Activated CD4-positive, alpha-beta T cell treated with anti-CD3 and anti-CD28 coated beads, Interleukin-2, amount 50 U/mL, for 24 hours (primary cell): ENCODE results near the gene DDX21.
A peak's percentile ranks its signal among the peaks of the same experiment; 100 is the strongest.
"Not testable (repeated sequence)": the region's sequence is repeated elsewhere in the genome, so short reads cannot be mapped to it uniquely, and the experiment has no call there.

ENCODE experiments used
- DNase-seq, 2 donors: peaks; one replicate each; pipeline ENCODE4 v3.0.0-alpha.2; 2020; ENCODE audit warnings: low read depth in 1 of 2, low spot score in 1 of 2

DDX21 gene

DNA sequence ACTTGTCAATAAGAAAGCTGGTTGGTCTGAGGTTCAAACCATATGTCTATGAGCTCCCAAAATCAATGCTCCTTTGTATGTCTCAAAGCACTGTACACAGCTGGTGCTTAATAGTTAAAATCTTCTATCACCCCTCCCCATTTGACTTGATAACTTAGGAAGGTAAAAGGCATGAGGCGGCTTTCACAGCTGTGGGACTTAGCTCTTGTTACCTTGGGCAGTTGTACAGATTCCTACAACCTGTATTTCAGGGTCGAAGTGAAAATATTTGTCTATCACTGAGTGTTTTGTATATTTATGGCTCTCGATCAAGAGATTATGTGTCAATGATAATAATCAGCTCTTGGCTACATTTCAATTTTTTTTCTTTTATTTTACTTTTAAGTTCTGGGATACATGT lies 31.6 kb downstream of the DDX21 start:
- no peak for DNase-seq

DNA sequence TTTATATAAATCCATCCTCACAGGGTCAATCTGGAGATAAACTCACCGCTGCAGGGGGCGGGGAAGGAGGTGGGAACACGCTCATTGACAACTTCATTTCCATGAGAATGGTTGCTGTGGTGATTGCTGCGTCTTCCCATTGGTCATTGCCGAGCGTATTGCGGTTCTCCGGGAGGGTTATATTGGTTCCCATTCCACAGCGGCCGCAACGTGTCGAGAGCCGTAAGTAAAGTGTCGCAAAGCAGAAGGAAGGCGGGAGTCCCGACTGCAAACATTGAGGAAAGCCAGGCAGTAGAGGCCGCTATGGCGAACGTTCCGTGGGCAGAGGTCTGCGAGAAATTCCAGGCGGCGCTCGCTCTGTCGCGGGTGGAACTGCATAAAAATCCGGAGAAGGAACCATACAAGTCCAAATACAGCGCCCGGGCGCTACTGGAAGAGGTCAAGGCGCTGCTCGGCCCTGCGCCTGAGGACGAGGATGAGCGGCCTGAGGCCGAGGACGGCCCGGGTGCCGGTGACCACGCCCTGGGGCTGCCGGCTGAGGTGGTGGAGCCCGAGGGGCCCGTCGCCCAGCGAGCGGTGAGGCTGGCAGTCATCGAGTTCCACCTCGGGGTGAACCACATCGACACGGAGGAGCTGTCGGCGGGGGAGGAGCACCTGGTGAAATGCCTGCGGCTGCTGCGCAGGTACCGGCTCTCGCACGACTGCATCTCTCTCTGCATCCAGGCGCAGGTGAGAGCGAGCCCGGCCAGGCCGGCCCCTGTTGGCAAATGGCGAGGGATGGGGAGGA lies 32.8 kb downstream of the DDX21 start, which contains the start of gene KIFBP:
Gene KIFBP (plus strand): TSS at position 274 of the 787 bp plus-strand sequence. CDS start 30 bp downstream, at position 304.
- peak; percentile 47 to 84 for DNase-seq

DNA sequence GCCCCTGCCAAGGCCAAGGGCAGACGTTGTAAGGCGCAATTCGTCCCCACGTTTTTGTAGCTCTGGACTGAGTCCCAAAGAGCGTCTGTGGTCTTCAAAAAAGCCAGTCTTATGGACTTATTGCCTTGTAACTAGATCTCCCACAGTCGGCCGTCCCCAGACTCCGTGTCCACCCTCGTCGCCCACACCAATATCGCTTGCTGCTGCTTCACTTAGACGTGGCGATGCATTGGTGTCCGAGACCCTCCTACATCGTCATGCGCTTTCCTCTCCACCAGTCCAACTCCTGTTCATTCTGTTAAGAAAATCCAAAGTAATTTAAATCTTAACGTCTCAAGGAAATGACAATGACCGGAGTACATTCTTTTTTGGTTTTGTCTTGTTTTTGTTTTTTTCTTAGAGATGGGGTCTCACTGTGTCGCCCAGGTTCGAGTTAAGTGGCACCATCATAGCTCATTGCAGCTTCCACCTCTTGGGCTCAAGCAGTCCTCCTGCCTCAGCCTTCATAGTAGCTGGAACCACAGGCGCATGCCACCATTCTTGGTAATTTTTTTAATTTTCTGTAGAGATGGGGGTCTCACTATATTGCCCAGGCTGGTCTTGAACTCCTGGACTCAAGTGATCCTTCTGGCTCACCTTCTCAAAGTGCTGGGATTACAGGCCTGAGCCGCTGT lies 33.5 kb downstream of the DDX21 start:
- DNase-seq: no peak

DNA sequence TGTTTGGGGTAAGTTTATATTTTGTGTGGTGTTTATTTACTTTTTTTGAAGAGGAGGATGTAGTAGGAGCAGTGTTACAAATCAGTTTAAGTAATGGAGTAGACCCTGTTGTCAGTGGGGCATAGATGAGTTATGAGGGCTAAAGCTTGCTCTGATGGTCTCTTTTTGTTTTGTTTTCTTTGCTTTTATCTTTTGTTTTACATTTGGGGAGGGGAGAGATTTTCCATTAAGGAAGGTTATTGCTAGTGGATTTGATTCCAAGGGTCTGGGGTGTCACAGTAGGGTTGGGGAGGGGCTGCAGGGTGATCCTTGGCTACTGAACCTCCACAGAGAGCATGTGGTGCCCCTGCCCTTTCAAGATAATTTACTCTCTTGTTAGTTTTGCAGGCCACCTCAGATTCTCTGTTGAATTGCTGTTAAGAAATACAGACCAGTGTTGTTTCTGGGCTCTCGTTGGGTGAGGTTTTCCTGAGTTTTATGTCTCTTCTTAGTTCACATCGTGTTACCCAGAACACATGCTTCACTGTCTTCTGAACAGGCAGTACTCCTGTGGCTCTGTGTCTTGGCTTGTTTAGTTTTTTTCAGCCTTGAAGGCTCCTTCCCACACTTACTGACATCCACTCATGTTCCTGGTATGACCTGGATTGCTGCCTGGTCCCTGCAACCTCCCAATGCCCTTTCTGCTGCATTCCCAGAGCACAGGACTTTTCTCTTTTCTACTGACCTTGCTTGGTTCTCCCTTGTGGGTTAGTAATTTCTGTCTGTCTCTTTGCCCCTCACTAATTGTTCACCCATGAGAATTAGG lies 36.9 kb downstream of the DDX21 start:
- no peak for DNase-seq

DNA sequence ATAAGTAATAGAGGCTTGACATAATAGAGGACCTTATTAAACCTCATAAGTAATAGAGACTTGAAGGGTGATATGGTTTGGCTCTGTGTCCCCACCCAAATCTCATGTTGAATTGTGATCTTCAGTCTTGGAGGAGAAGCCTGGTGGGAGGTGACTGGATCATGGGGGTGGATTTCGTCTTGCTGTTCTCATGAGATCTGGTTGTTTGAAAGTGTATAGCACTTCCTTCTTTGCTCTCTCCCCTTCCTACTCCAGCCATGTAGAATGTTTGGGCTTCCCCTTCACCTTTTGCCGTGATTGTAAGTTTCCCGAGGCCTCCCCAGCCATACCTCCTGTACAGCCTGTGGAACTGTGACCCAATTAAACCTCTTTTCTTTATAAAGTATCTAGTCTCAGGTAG lies 41.2 kb downstream of the DDX21 start:
- no peak for DNase-seq

DNA sequence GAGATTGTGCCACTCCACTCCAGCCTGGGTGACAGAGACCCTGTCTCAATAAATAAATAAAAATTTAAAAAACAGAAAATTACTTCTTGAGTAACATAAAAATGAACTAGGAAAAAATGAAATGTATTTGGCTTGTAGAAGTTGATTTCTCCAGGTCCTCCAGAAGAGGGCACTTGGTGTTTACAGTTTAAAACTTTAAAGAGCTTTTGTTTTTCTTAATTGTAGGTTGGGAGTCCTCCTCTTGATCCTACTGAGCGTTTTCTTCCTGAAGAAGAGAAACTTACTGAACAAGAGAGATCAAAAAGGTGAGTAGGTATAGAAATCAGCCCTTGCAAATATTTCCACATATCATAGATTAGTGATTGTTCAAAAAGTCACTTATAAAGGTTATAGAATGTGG lies 48.9 kb downstream of the DDX21 start:
- DNase-seq: no peak

DNA sequence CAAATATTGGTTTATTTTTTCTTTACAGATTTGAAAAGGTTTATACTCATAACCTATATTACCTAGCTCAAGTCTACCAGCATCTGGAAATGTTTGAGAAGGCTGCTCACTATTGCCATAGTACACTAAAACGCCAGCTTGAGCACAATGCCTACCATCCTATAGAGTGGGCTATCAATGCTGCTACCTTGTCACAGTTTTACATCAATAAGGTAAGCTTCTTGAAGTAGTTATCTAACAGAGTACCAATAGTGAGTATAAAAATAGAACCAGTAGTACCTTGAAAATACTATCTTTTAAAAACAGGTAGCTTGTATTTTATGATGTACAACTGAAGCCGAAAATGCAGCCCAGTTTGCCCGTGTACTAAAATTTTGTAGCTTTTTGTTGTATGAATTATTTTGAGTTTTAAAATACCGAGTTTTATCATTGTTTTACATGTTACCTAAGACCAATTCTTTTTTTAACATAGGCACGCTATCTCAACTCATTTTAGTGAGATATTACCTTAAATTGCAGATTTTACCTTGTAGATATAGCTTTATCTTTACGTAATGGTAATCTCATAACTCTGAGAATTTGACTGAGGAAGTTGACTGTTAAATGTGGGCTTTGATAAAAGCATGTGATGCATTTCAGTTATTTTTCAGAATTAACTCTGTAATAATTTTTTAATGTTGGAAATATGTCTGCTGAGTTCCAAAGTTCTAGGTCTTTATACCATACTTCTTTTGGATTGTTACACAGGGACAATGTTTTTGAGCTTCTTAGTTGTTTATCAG lies 49.9 kb downstream of the DDX21 start:
- no peak for DNase-seq

DNA sequence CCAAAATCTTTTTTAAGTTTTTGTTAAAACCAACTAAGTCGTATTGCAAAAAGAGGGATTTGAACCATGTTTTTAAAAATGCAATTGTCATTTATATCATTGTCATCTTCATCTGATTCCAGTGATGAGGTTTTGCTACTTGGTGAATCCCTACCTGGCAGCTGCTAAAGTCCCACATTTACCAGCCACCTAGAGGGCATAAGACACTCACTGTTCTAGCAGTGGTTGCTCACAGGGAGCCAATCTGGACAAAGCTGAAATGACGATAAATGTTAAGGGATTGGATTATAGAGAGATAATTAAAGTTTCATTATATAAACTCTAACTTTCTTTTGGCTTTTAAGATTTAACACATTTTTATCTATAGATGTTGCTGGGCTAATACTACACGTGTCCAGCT lies 51.3 kb downstream of the DDX21 start:
- DNase-seq: no peak

DNA sequence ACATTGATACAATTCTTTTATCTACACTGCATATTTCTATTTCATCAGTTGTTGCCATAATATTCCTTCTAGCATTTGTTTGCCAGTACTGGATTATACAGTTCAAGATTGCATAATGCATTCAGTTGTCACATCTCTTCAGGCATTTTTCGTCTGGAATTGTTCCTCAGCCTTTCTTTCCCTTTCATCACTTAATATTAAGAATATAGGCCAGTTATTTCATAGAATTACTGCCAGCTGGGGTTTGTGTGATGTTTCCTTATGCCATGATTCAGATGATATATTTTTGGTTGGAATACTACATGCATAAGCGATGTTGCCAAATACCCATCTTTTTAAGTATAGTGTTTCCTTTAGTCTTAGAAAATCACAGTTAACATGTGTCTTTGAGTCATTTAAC lies 53.4 kb downstream of the DDX21 start:
- DNase-seq: no peak

DNA sequence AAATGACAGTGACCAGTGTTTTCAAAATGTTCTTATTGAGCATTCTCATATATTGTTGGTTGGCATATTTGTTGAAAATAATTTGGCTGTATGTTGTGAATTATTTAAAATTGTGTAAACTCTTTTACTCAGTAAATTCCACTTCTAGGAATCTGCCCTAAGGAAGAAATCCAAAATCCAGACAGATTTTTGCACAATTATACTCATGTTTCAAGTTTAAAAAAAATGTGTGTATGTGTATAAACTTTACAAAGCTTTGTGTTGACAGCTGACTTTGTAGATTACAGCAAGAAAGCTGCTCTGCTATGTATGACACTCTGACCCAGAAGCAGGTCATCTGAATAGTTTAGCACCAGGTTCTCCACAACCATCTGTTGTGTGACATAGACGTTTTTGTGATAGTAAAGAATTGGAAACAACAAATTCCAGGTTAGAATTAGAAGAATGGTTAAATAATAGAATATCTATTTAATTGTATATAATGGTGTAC lies 54.2 kb downstream of the DDX21 start:
- DNase-seq: no peak

DNA sequence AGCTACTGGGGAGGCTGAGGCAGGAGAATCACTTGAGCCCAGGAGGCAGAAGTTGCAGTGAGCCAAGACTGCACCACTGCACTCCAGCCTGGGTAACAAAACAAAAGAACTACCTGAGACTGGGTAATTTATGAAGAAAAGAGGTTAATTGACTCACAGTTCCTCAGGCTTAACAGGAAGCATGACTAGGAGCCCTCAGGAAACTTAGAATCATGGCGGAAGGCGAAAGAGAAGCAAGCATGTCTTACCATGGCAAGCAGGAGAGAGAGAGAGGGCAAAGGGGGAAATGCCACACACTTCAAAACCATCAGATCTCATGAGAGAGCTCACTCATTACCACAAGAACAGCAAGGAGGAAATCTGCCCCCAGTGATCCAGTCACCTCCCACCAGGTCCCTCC lies 56.8 kb downstream of the DDX21 start:
- not testable (repeated sequence) for DNase-seq

DNA sequence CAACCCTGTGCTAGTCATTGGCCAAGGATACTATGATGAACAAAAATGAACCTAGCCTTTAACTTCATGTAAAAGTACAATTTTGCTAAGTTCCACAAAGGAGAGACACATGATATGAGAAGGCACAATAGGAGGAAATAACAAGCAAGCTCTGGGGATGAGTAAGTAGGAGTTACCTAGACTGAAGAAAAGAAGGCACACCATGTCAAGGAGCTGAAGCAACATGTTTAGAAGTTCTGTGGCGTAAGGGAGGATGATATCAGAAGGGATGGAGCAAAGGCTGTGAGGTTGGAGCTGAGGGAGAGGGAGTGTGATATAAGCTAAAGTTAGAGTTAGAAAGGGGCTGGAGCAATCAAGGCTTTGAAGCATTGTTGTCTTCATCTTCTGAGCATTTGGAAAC lies 58.2 kb downstream of the DDX21 start:
- no peak for DNase-seq

DNA sequence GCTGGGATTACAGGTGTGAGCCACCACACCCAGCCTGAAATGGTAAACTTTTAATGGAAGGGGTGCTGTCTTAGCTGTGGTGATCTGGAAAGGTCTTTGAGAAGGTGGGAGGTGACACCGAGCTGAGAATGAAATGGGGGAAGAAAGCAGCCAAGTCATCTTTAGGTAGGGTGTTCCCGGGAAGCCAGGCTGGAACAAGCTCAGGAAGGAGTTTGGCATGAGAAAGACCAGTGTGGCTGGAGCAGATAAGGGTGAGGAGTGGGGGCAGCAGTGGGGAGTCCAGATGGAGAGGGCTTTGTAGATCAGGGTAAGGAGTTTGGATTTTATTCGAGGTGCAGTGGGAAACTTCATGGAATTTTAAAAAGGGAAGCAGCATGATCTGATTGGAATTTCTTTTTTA lies 62.6 kb downstream of the DDX21 start:
- DNase-seq: no peak

DNA sequence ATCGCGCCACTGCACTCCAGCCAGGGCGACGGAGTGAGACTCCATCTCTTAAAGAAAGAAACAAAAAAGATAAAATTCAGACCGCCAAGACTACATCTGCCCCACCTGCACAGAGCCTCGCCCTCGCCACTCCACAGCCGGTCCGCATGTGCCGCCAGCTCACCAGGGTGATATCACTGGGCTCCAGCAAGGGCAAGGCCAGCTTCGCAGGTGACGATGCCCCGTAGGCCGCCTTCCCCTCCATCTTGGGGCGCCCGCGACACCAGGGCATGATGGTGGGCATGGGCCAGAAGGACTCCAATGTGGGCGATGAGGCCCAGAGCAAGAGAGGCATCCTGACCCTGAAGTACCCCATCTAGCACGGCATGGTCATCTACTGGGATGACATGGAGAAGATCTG lies 66.6 kb downstream of the DDX21 start:
- DNase-seq: no peak

DNA sequence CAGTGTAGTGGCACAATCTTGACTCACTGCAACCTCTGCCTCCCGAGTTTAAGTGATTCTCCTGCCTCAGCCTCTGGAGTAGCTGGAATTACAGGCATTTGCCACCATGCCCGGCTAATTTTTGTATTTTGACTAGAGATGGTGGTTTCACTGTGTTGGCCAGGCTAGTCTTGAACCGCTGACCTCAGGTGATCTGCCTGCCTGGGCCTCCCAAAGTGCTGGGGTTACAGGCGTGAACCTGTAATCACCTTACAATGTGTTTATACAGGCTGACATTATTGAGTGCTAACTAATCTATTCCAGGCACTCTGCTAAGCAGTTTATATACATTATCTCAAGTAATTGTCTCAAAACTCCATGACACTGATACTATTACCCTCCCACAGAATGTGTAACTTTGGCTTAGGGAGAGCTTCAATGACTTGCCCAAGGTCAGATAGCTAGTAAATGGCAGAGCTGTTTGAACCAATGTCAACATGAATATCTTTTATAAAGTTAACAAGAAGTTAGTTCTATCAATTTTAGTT lies 69.5 kb downstream of the DDX21 start:
- no peak for DNase-seq

DNA sequence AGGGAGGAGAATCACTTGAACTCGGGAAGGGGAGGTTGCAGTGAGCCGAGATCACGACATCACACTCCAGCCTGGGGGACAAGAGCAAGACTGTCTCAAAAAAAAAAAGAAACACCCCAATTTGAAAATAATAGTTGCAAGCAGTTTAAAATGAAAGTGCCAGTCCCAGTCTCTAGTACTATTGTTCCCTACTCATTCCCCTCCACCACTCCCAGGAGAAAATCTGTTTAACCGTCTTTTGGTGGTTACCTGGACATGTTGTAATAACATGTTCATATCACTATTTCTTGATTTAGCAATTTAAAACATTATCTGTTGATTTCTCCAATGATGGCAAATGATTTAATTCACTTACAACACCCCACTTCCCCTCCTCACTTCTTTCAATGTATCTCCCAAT lies 77.3 kb downstream of the DDX21 start:
- no peak for DNase-seq
